ENCODE measurements around the gene LBP.
"Not testable (repeated sequence)": the region's sequence is repeated elsewhere in the genome, so short reads cannot be mapped to it uniquely, and the experiment has no call there.

The LBP gene

DNA sequence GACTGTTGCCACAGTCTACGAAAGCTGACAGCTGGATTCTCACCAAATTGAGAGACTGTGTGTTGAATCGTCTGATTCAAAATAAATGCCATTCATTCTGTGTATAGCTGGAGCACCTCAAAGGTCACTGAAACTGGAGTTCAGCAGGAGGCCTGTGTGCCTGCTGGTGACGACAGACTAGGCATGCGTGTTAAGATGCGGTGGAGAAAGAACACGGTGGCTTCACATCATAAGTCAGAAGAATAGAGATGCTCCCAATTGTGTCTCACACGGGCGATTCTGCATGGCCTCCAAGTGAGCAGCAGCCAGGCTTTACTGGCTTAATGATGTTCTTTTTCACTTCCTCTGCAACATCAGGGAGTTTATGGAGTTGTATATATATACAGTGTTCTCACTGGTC, 56.5 kb downstream of the LBP start:
- H3K4me1 ChIP-seq (ENCODE audit: control insufficient read depth, insufficient read depth, low read length): peaks cover 8% of the 10 kb centered on the region
- peaks cover 4% of the 10 kb centered on the region for H3K9me3 ChIP-seq (ENCODE audit: control insufficient read depth, low read length)
- no peaks in the 10 kb centered on the region for H3K36me3 ChIP-seq (ENCODE audit: control insufficient read depth, insufficient read depth, low read length, severe bottlenecking)
- H3K4me3 ChIP-seq (ENCODE audit: low read length): no peak overlapping the region
- H3K9ac ChIP-seq (ENCODE audit: low read length): no peak overlapping the region
- peaks cover 7% of the 10 kb centered on the region for H3K27me3 ChIP-seq (replicated peaks; ENCODE audit: control insufficient read depth, insufficient read depth, low read length)
- DNase-seq (ENCODE audit: low read depth): no peak

DNA sequence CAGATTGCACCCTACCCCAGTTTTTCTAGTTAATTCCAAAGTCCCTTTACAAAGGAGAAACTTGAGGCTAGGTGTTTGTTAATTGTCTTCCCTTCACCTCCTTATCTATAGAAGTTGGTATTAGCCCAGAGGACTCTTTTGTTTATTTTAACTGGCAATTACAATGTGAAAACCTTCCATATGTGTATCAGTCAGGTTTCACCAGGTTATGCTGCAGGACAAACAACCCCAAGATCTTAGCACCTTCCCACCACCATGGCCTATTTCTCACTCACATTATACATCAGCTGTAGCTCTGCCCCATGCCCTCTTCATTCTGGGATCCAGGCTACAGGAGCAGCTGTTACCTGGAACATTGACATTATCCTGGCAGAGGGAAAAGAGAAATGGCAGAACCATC, 57.7 kb downstream of the LBP start:
- Histone ChIP-seq H3K4me1 (ENCODE audit: control insufficient read depth, insufficient read depth, low read length) (peaks cover 3% of the 10 kb centered on the region), H3K9me3 (ENCODE audit: control insufficient read depth, low read length) (peaks cover 4% of the 10 kb centered on the region), H3K27me3 (replicated peaks; ENCODE audit: control insufficient read depth, insufficient read depth, low read length) (peaks cover 7% of the 10 kb centered on the region), H3K36me3 (ENCODE audit: control insufficient read depth, insufficient read depth, low read length, severe bottlenecking) (no peaks in the 10 kb centered on the region), H3K4me3 (ENCODE audit: low read length) (no peak overlapping the region), H3K9ac (ENCODE audit: low read length) (no peak overlapping the region)
- no peak for DNase-seq (ENCODE audit: low read depth)

DNA sequence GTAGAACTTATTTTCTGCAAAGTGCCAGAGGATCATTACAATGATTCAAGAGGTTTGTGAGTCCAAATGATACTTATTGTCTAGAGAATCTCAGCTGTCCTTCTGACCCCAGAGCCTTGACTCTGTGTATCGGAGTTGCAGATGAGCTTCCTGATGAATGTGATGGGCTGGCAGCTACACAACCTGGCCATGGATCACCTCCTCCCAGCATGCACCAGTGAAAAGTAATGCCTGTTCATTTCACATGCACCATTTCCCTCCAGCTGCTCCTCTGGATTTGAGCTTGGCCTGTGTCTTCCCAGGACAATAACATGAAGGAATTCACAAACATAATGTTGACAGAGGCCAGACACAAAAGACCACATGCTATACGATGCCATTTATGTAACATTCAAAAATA, 58.9 kb downstream of the LBP start:
- H3K9me3 ChIP-seq (ENCODE audit: control insufficient read depth, low read length): peaks cover 4% of the 10 kb centered on the region
- no peak for DNase-seq (ENCODE audit: low read depth)
- peaks cover 7% of the 10 kb centered on the region for H3K27me3 ChIP-seq (replicated peaks; ENCODE audit: control insufficient read depth, insufficient read depth, low read length)
- no peaks in the 10 kb centered on the region for H3K4me1 ChIP-seq (ENCODE audit: control insufficient read depth, insufficient read depth, low read length)
- H3K9ac ChIP-seq (ENCODE audit: low read length): no peak overlapping the region
- peaks cover 1% of the 10 kb centered on the region for H3K36me3 ChIP-seq (ENCODE audit: control insufficient read depth, insufficient read depth, low read length, severe bottlenecking)
- H3K4me3 ChIP-seq (ENCODE audit: low read length): no peak overlapping the region

DNA sequence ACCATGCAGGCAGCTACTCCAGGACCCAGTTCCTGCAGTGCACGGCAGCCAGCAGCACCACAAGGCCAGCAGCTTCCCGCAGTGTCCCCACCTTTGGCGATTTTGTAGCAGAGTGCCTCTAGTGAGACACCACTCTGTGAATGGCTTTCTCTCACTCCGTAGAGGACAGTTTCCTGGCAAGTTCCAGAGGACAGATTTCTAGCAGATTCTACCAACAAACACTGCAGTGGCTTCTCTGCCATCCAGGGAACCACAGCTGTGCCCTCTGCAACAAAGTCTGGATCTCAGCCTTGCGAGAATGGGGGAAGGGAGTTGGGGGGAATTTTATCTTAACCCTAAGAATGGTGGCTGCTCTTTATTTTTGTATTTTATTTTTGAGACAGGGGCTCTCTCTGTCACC, 60.2 kb downstream of the LBP start:
- H3K9ac ChIP-seq (ENCODE audit: low read length): no peak overlapping the region

DNA sequence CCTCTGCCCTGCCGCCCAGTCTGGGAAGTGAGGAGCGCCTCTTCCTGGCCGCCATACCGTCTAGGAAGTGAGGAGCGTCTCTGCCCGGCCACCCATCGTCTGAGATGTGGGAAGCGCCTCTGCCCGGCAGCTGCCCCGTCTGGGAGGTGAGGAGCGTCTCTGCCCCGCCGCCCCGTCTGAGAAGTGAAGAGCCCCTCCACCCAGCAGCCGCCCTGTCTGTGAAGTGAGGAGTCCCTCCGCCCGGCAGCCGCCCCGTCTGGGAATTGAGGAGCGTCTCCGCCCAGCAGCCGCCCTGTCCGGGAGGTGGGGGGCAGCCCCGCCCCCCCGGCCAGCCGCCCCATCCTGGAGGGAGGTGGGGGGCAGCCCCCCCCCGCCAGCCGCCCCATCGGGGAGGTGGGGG, 61.0 kb downstream of the LBP start:
- peaks cover 7% of the 10 kb centered on the region for H3K27me3 ChIP-seq (replicated peaks; ENCODE audit: control insufficient read depth, insufficient read depth, low read length)
- H3K36me3 ChIP-seq (ENCODE audit: control insufficient read depth, insufficient read depth, low read length, severe bottlenecking): peaks cover 8% of the 10 kb centered on the region
- H3K4me3 ChIP-seq (ENCODE audit: low read length): no peak overlapping the region
- no peak for DNase-seq (ENCODE audit: low read depth)
- H3K9ac ChIP-seq (ENCODE audit: low read length): no peak overlapping the region
- H3K9me3 ChIP-seq (ENCODE audit: control insufficient read depth, low read length): peaks cover 4% of the 10 kb centered on the region
- no peaks in the 10 kb centered on the region for H3K4me1 ChIP-seq (ENCODE audit: control insufficient read depth, insufficient read depth, low read length)

More for the DNA sequence above, 60.2 kb downstream of the LBP start:
- H3K4me3 ChIP-seq (ENCODE audit: low read length): no peak overlapping the region
- H3K27me3 ChIP-seq (replicated peaks; ENCODE audit: control insufficient read depth, insufficient read depth, low read length): peaks cover 7% of the 10 kb centered on the region
- peaks cover 6% of the 10 kb centered on the region for H3K36me3 ChIP-seq (ENCODE audit: control insufficient read depth, insufficient read depth, low read length, severe bottlenecking)
- DNase-seq (ENCODE audit: low read depth): no peak
- peaks cover 4% of the 10 kb centered on the region for H3K9me3 ChIP-seq (ENCODE audit: control insufficient read depth, low read length)
- no peaks in the 10 kb centered on the region for H3K4me1 ChIP-seq (ENCODE audit: control insufficient read depth, insufficient read depth, low read length)

DNA sequence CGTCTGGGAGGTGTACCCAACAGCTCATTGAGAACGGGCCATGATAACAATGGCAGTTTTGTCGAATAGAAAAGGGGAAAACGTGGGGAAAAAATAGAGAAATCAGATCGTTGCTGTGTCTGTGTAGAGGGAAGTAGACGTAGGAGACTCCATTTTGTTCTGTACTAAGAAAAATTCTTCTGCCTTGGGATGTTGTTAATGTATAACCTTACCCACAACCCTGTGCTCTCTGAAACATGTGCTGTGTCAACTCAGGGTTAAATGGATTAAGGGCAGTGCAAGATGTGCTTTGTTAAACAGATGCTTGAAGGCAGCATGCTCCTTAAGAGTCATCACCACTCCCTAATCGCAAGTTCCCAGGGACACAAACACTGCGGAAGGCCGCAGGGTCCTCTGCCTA, 61.5 kb downstream of the LBP start:
- not testable (repeated sequence) for H3K9ac ChIP-seq (ENCODE audit: low read length); H3K4me3 ChIP-seq (ENCODE audit: low read length); H3K27me3 ChIP-seq (replicated peaks; ENCODE audit: control insufficient read depth, insufficient read depth, low read length); DNase-seq (ENCODE audit: low read depth); H3K9me3 ChIP-seq (ENCODE audit: control insufficient read depth, low read length); H3K4me1 ChIP-seq (ENCODE audit: control insufficient read depth, insufficient read depth, low read length)
- peaks cover 11% of the 10 kb centered on the region for H3K36me3 ChIP-seq (ENCODE audit: control insufficient read depth, insufficient read depth, low read length, severe bottlenecking)

DNA sequence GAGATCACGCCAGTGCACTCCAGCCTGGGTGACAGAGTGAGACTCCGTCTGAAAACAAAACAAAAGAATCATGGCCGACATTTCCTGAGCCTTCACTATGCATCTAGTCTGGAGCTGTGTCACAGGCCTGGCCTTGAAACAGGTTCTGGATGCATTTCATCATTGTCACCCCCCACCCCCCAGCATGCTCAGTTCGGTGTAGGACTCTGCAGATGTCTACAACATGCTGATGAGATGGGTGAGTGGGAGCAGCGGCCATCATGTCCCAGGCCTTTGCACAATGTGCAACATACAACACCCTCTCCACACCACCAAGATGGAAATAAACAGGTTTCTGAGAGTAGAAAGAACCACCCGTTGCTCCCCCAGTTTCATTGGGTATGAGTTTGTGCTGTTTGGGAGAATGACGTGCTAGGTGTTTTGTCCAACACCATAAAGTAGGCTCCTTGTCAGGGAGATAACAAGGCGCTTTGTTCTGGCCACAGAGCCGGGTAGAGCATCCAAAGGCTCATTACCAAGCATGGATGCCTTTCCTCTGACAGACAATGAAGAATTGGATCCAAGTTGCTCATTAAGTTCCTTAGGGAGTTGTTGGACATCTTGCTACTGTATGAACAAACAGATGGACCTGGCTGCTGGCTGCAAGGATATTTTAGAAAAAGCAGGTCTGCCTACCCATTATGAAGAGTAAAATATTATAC, 66.7 kb downstream of the LBP start:
- Histone ChIP-seq H3K27me3 (replicated peaks; ENCODE audit: control insufficient read depth, insufficient read depth, low read length) (no peaks in the 10 kb centered on the region), H3K36me3 (ENCODE audit: control insufficient read depth, insufficient read depth, low read length, severe bottlenecking) (peaks cover 38% of the 10 kb centered on the region), H3K4me3 (ENCODE audit: low read length) (no peak overlapping the region), H3K4me1 (ENCODE audit: control insufficient read depth, insufficient read depth, low read length) (no peaks in the 10 kb centered on the region), H3K9me3 (ENCODE audit: control insufficient read depth, low read length) (no peaks in the 10 kb centered on the region), H3K9ac (ENCODE audit: low read length) (no peak overlapping the region)
- no peak for DNase-seq (ENCODE audit: low read depth)

DNA sequence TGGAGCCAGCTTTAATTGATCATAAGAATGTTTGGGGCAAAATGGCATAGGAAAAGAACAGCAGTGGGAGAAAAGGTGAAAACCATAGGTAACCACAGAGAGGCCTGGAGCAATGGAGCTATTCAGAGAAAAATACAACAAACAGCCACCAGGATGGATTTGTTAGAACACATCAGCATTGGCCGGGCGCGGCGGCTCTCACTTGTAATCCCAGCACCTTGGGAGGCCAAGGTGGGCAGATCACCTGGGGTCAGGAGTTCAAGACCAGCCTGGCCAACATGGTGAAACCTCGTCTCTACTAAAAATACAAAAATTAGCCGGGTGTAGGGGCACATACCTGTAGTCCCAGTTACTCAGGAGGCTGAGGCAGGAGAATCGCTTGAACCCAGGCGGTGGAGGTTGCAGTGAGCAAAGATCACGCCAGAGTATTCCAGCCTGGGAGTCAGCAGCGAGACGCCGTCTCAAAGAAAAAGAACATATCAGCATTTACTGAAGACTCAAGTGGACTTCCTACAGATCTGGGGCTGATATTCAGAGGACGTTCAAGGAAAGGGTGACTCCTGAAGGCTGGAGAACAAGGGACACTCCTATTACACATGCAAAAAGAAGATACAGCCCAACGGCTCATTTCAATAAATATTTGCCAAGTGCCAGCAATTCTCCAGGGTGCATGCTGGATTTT, 68.6 kb downstream of the LBP start:
- H3K36me3 ChIP-seq (ENCODE audit: control insufficient read depth, insufficient read depth, low read length, severe bottlenecking): peaks cover 56% of the 10 kb centered on the region

DNA sequence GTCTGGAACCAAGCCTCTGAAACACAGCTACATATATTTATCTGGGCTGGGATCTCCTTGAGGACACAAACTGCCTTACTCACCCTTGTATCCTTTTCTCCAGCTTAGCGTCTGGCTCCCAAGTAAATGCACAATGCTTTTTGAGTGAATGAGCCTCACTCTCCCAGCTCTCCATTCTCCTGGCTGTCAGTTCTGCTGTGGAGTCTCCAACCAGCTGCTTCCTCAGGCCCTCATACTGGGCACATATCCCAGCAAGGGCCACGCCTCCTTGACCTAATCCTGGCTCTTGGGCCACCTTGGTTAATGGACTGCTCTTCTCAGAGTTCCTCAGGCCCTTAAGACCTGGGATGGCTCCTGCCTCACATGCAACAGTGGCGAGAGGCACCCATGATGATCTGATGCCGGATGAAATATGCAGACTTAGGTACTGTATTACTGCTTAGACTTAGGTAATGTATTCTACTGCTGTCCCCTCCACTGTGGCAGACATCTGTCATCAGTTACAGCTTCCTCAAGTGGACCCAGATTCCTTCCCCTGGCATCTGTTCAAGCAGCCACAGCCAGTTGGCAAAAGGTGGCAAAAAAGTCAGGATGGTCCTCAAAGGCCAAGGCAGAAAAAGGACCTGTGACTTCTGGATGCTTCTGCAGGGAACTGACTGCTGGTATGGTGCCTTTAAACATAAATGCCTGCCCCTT, 72.4 kb downstream of the LBP start:
- no peak overlapping the region for H3K4me3 ChIP-seq (ENCODE audit: low read length)
- peaks cover 81% of the 10 kb centered on the region for H3K36me3 ChIP-seq (ENCODE audit: control insufficient read depth, insufficient read depth, low read length, severe bottlenecking)
- H3K9me3 ChIP-seq (ENCODE audit: control insufficient read depth, low read length): no peaks in the 10 kb centered on the region
- DNase-seq (ENCODE audit: low read depth): no peak
- no peak overlapping the region for H3K9ac ChIP-seq (ENCODE audit: low read length)
- no peaks in the 10 kb centered on the region for H3K27me3 ChIP-seq (replicated peaks; ENCODE audit: control insufficient read depth, insufficient read depth, low read length)
- H3K4me1 ChIP-seq (ENCODE audit: control insufficient read depth, insufficient read depth, low read length): peaks cover 10% of the 10 kb centered on the region

More for the DNA sequence above, 68.6 kb downstream of the LBP start:
- Histone ChIP-seq H3K27me3 (replicated peaks; ENCODE audit: control insufficient read depth, insufficient read depth, low read length) (no peaks in the 10 kb centered on the region), H3K4me1 (ENCODE audit: control insufficient read depth, insufficient read depth, low read length) (peaks cover 10% of the 10 kb centered on the region), H3K9ac (ENCODE audit: low read length) (no peak overlapping the region), H3K9me3 (ENCODE audit: control insufficient read depth, low read length) (no peaks in the 10 kb centered on the region), H3K4me3 (ENCODE audit: low read length) (no peak overlapping the region)
- no peak for DNase-seq (ENCODE audit: low read depth)

DNA sequence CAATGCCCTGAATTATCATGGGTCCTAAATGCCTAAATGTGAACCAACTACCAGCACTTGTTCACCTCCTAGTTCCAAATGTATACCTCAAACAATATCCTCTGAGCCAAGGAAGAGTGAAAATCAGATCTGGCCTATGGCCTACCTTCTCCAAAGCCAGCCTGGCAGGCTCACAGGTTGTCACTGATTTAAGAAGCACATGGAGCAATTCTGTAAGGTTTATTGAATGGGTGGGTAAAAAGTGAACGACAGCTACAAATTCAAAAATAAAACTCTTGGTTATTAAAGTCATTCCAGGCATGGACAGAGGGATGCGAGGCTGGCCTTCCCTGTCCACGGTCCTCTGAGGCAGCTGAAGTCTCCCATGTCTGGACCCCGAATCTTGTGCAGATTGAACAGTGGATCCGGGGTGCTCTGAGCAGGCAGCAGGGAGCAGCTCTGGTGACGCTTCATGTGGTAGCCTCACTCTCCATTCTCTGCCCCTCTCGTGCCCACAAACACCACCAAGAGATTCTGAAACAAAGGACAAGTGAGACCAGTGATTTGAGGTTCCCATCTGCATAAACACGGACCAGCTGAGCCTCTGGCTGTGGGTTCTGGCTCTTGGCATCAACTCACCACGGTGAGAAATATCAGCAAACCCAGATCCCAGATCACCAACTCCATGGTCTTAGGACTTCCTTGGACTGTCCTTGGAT, 74.3 kb downstream of the LBP start:
- Histone ChIP-seq H3K9me3 (ENCODE audit: control insufficient read depth, low read length) (no peaks in the 10 kb centered on the region), H3K4me1 (ENCODE audit: control insufficient read depth, insufficient read depth, low read length) (peaks cover 11% of the 10 kb centered on the region), H3K36me3 (ENCODE audit: control insufficient read depth, insufficient read depth, low read length, severe bottlenecking) (peaks cover 89% of the 10 kb centered on the region), H3K27me3 (replicated peaks; ENCODE audit: control insufficient read depth, insufficient read depth, low read length) (no peaks in the 10 kb centered on the region), H3K4me3 (ENCODE audit: low read length) (no peak overlapping the region), H3K9ac (ENCODE audit: low read length) (no peak overlapping the region)
- no peak for DNase-seq (ENCODE audit: low read depth)

DNA sequence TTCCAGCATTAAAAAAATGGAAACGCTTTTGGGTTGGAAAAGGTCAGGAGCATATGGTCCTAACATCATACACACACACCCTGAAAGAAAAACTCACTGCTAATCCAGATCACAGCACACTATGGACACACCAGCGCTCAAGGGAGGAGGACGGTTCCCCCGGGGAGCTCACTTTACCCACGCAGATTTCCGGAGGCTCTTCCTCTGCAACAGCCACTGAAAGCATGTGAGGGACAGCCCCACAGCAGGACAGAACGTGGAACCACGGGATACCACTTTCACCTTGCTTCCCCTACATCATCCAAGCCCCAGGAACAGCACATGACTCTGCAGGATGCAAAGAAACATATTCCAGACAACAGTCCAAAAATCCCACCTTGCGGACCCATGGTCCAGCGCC, 75.6 kb downstream of the LBP start:
- H3K36me3 ChIP-seq (ENCODE audit: control insufficient read depth, insufficient read depth, low read length, severe bottlenecking): peaks cover 91% of the 10 kb centered on the region
- no peak for DNase-seq (ENCODE audit: low read depth)
- no peak overlapping the region for H3K4me3 ChIP-seq (ENCODE audit: low read length)
- H3K4me1 ChIP-seq (ENCODE audit: control insufficient read depth, insufficient read depth, low read length): peaks cover 25% of the 10 kb centered on the region
- no peaks in the 10 kb centered on the region for H3K9me3 ChIP-seq (ENCODE audit: control insufficient read depth, low read length)
- no peak overlapping the region for H3K9ac ChIP-seq (ENCODE audit: low read length)
- no peaks in the 10 kb centered on the region for H3K27me3 ChIP-seq (replicated peaks; ENCODE audit: control insufficient read depth, insufficient read depth, low read length)
